GM19035 (cell line): ENCODE data around the gene MFSD1.

Experiments used
- ATAC-seq: cut with Tn5 transposase; IDR thresholded peaks from one replicate; pipeline ENCODE4 v1.9.1; 2021; ENCODE audit not compliant: unreplicated experiment

MFSD1 gene

DNA sequence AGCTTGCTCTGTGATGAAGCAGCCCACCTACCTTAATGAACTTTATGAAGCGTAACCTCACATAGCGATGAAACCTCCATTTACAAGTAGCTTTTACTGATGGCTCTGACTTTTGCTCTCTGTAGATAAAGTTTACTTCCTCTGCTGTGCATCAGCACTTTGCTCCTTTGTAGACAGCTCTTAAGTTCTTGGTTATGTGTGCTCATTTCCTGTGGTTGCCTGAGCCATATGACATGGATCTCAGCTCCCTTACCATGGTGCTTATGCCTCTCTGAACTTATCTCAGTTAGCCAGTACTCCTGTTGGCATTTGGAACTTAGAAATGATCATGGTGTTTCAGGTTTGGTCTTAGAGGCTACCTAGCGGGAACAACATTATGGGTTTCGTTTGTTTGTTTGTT is 7.8 kb downstream of the MFSD1 start:
- ATAC-seq = no peak

DNA sequence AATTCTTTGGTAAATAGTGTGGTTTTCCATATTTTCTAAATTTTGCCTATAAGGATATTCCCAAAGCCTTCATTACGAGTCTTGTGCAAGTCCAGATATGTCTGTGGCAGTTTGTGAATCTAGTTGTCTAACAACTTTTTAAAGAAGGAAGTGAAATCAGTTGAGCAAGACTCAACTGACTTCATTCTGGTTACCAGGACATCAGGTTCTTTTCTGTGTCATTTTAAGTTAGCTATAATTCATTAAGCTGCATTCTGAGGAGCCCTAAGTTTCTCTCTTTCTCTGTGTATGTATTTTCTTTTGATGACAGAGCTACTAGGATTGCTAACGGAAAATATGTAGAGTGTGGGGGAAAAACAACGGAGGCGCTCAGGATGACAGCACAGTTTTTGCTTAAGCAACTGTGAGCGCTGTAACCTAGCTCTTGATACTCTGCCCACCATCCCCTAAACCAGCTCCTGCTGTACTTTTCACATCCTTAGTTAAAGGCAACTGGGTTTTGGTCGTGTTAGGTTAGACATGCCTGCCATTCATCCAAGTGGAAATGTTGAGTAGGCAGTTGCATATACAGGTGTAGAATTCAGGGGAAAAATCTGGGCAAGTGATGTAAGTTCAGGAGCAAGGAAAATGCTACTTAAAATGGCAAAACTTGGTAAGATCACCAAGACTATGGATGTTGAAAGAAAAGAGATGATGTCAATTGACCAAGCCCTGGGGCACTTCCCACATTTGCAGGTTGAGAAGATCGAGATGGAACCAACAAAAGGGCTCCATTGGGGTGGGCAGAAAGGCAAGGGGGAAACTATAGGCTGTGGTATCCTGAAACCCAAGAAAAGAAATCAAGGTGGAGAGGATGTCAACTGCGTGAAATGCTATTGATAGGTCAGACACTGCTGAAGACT is 9.2 kb downstream of the MFSD1 start:
- ATAC-seq = no peak

DNA sequence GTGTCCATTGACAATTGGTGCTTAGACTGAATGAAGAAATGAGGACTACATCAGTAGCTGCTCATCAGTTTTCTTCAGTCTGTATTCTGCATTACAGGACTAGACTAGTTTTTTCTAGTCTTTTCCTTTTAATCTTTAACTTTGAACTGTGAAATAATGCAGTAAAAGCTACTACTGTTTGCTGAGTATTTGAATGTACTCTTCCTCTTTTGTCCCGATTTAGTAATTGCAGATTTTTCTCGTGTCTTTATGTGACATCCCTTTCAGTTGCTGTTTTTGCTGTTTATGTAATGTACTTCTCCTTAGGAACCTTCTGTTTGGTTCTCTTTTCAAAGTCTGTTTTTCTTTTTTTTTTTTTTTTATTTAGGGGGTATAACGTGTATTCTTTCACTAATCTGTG is 17.4 kb downstream of the MFSD1 start:
- ATAC-seq = no peak

DNA sequence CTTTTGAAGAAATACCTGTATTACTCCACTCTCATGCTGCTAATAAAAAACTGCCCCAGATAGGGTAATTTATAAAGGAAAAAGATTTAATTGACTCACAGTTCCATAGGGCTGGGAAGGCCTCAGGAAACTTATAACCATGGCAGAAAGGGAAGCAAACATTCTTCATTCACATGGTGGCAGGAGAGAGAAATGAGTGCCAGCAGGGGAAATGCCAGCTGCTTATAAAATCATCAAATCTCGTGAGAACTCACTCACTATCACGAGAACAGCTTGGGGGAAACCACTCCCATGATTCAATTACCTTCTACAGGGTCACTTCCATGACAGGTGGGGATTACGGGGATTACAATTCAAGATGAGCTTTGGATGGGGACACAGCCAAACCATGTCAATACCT is 18.7 kb downstream of the MFSD1 start:
- no peak for ATAC-seq

DNA sequence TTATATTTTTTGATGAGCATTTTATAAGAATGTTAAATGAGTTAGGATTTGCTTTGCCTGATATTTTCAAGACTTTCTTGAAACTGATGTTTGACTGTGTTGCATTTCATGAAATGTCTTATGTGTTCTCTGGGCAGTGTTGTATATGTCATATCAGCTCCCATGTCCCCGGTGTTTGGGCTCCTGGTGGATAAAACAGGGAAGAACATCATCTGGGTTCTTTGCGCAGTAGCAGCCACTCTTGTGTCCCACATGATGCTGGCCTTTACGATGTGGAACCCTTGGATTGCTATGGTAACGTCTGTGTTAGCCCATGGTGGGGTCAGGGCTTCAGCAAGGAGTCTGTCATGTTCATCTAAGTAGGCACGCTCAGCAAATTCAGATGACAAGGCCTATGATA is 20.0 kb downstream of the MFSD1 start:
- no peak for ATAC-seq

DNA sequence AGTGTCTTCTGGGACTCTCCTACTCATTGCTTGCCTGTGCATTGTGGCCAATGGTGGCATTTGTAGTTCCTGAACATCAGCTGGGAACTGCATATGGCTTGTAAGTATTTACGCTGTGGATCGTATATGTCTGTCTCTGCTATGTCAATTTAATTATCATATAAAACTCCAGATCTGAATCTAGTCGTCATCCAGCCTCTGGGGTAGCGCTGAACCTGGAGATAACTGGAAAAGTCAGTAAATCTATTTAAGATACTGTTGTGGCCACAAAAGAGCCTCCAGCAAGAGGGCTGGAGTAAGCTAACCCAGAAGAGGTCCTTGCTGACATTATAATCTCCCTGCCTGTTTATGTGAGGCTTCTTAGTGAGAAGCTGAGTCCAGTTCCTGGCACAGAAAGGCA is 21.6 kb downstream of the MFSD1 start:
- ATAC-seq = no peak

DNA sequence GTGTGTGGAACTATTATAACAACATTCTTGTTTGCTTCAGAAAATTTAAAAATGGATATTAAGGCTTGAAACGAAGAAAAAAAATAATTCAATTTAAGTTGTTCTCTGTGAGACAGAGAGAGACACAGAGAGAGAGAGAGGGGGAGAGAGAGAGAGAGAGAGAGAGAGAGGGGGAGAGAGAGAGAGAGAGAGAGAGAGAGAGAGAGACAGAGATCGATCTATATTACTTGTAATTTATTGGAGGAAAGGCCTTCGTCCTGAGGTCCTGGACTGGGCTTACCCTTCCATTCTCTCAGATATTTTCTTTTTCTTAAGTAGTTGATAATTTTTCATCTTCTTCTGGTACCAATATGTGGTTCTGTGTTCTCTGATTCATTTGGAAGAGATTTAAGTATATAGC is 25.9 kb downstream of the MFSD1 start:
- no peak for ATAC-seq

DNA sequence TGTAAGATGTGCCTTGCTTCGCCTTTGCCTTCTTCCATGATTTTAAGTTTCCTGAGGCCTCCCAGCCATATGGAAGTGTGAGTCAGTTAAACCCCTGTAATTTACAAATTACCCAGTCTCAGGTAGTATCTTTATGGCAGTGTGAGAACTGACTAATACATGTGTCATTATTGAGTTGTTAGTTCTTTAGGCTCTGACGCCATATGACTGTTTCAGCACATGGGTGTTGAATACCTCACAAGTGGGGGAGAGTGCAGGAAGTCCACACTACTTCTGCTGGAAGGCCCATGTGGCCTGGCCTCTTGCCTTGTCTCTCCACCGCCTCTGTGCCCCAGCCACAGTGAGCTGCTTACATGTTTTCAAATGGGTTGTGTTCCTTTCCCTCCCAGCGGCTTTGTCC is 28.5 kb downstream of the MFSD1 start:
- no peak for ATAC-seq

DNA sequence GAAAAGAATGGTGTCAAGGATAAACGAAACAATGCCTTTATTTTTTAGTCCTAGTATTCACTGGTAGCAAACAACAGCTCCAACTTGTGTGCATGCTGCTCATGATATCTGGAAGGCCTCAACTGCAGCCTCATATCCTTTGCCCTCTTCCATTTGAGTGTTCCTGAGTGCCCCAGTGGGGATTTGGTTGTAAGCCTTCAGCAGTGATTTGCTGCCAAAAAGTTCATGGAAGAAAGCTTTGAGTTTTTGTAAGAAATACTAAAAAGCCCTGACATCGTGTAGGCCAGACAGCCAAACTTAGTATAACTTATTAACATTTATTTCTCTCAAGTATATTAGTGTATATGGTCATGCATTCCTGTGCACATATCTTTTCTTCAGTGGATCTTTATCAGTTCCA is 30.0 kb downstream of the MFSD1 start:
- ATAC-seq = no peak

DNA sequence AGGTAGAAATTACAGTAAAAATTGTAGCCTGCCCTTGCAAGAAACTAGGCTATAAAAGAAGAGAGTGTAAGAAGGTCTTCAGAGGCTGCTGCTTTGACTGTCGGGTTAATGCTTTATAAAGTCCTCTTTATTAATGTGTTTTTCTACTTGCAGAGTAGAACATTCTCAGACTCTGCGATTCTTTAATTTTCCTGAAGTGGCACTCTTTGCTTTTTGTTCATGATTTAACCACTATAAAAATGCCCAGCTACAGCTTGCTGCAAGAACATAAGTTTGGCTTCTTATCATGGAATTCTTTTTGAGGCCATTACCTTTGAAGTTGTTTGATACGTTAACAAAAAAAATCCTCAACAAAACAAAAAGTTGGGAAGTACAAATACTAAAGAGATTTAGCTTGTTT is 33.8 kb downstream of the MFSD1 start:
- no peak for ATAC-seq

DNA sequence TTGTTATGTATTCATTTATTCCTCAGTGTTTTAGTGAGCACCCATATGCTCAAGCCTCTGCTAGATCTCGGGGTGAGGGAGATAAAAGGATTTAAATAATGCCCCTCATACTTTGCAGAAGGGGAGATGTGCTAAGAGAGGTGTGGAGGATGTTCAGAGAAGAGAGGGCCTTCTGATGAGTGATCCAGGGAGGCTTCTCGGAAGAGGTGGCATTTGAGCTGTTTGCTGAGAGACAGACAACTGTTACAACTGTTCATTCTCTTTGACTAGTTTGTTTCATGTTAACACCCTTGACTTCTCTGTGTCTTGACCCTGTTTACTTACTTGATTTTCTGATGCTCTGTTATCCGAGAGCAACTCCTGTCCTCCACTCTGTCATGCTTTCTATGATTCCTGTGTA is 34.5 kb downstream of the MFSD1 start:
- no peak for ATAC-seq

DNA sequence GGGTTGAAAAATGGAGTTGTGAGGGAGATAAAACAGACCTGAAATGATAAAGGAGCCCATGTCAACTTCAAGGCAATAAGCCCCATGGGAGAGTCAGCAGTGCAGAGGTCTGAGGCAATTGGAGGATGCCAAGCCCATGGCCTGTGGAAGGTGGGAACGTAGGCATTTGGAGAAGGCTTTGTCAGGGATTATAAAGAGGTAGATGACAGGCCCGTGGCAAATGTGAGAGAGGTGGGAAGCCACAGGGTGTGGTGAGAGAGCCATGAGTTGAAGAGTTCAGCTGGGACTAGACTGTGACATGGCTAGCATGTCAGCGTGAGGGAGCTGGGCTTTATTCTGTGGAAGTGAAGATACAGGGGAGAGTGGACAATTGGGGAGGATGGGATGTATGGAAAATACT is 35.4 kb downstream of the MFSD1 start:
- no peak for ATAC-seq

DNA sequence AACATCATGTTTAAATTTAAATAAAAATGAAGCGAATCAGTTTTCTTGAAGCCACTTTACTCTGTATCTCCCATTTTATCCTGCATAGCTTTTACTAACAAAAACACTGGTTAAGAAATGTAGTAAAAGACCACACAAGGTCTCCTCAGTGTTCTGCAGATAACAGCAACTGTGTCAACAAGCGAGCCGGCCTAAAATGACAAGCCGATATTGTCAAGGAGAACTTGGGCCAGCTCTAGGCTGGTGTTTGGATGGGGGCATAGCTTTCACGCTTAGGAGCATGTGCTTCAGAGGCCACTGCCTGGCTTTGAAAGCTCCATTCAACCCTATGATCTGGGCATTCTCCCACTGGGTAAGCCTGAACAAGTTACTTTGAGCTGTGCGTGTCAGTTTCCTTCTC is 38.1 kb downstream of the MFSD1 start:
- no peak for ATAC-seq

DNA sequence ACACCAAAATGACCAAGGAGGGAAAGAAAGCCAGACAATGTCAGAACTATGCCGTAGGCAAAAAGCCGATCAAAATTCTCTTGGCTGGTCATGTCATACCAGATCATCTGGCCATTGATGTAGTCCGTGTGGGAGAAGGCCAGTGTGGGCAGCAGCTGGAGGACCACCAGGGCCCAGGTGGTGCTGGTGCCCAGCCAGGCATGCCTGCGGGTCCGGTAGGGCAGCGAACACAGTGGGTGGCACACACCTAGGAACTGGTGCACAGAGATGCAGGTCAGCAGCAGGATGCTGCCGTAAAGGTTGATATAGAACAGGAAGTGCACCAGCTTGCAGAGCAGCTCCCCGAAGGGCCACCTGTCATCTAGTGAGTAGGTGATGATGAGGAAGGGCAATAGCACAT is 39.5 kb downstream of the MFSD1 start:
- no peak for ATAC-seq

DNA sequence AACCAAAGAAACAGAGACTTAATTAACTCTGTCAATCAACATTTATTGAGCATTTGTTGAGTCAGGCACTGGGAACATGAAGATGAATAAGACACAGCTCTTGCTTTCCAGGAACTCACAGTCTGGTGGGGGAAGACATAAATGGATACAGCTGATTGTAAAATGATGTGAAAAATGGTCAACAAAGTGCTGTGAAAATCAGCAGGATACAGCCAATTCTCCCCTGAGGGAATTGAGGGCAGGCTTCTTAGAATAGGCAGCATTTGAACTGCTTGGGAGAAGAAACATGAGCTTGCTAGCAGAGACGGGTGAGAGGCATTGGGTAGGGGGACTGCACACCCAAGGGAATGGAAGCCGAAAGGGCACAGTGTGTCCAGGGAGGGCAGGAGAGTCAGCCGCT is 41.1 kb downstream of the MFSD1 start:
- no peak for ATAC-seq

DNA sequence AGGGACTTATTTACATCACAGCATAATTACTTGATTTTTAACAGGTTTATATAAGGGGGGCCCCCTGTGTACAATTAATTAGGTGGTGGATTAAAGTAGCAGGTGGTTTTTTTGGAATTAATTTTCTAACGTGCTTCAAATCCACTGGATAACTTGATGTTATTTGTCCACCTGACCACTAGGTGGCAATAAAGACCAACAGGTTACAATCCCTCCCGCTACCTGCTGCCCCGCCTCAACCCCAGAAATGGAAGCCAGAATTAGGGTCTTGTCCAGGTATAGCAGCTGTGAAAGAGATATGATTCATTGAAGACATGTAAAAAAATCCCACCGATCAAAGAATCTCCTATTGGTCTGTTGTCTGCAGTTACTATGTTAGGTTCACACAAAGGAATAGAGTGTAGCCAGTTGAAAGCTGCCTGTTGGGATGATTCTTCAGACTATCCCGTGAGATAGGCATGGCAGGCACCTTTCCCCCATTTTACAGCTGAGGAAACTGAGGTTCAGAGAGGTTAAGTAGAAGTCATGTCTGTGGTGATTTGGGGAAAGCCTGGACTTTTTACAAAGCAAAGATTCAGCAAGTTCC is 44.0 kb downstream of the MFSD1 start:
- peak; percentile 49 for ATAC-seq

DNA sequence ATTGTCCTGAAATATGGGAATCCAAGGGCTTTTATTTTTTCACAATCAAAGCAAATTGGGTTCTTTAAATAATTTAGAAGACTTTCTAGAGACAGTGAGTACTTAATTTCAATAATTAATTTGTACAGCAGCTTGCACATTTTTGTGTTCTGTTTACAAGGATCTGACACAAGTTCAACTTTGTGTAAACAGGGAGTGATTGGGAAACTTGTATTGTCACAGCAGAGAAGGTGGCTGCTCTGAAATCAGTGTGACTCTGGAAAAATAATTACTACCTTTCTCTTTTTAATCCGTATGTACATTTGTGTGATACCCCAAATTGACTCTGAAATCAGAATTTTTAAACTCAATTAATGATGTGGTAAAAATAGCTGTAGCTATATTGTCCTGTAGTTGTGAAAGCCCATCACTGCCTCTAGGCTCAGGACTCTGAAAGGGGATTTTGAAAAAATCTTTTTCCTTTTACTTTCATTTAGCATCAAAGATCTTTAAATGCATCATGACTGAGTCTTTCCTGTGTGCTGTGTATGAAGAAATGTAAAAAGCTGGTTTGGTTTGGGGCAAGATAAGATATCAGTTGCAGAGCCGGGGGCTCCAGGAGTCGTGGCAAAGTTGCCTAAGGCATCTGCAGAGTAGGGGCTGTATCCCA is 45.1 kb downstream of the MFSD1 start:
- ATAC-seq = peak; percentile 93

DNA sequence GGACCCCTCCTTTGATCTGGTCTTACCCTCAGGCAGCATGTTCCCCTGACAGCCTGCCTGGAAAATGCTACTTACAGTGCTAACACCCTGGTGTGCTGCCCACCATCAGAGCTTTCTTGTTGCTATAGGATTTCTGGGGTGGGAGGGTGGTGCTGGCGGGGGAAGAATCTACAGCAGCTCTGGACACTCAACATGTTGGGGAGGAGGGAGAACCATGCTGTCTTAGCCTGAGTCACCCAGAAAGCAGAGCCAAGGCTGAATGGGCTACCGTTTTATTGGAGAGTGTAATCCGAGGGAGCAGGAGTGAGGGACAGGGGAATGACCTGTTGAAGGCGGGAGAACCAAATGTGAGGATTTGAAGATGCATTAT is 45.6 kb downstream of the MFSD1 start:
- ATAC-seq = peak; percentile 24

DNA sequence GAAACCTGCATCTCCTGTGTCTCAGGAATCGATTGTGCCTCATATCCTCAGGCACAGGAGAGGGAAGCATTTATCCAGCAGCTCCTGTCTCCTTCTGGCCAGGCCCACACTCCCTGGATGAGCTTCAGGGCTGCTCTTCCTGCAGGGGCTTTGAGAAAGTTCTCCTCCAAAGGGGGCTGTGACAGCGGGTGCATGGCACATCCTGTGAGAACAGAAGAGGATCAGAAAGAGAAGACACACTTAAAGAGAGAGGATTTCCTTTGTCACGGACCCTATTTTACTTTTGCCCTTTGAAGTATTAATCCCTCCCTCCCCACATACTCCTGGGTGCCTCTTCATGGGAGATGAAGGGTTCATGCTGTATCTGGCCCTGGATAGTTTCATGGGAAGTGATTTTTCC is 46.0 kb downstream of the MFSD1 start:
- ATAC-seq = no peak

DNA sequence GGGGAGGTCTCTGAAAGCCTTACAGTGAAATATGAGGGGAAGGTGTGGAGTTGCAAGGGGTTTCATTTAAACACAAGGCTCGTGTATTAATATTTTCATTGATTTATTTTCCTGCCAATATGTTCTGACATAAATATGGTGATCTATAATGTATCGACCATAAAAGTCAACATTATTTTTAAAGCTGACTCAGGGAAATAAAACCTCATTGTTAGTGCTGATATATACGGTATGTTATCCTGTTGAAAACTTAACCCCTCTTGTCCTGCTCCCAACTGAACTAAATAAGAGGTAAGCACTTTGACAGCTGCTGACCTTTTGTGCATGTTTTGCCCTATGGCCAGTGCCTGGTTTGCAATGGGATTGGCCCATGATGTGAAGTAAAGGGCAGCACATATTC is 47.9 kb downstream of the MFSD1 start:
- ATAC-seq = no peak

DNA sequence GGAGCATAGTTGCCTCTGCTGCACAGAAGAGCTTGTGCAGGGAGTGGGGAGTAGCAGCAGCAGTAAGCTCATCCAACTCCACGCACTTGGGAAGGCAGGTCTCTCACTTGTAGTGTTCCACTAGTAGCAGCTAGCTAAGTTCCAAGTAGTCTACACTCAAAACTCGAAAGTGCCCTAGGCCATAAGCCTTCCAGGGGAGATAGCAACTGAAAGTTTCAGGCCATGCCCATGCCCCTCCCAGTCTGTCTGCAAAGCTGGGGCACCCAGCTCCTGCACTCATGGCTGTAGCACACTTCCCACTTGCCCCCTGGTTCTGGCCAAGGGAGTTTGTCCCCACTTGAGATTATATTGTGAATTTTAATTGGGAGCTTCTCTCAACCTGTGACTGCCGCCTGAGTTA is 57.5 kb downstream of the MFSD1 start:
- no peak for ATAC-seq

DNA sequence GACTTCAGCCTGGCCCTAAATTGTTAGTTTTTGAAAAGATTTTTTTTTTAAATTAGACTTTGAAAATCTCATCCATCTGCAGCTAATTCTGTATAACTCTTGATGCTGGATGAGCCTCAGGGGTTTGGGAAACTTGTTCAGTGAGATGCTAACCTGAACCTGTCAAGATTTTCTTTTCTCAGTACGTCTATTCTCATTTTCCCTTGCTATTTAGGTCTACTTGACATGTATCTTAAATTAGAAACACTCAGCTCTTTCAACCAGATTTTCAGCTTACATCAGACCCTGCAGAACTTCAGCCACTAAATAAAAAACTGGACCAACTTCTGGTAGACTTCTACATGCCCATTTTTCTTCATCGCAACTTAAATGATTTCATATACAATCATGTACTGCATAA is 61.4 kb downstream of the MFSD1 start:
- peak; percentile 46 for ATAC-seq
